GM19455 (cell line): ENCODE data around the gene ADAP1.

ENCODE experiments used
- ATAC-seq: cut with Tn5 transposase; IDR thresholded peaks from one replicate; pipeline ENCODE4 v1.9.1; 2021; ENCODE audit not compliant: unreplicated experiment

Gene ADAP1

GRCh38 chr7:988963-989529 is 34.6 kb upstream of the ADAP1 start:
- no peak for ATAC-seq

- ATAC-seq = no peak
These were observed 34.0 kb upstream of the ADAP1 start for GRCh38 chr7:988426-988911.

- no peak for ATAC-seq
These were observed 33.4 kb upstream of the ADAP1 start for GRCh38 chr7:987909-988308.

- ATAC-seq = no peak
These were observed 32.6 kb upstream of the ADAP1 start for GRCh38 chr7:986766-987751.

- no peak for ATAC-seq
These were observed 31.6 kb upstream of the ADAP1 start for GRCh38 chr7:985915-986741.

GRCh38 chr7:985127-985416 is 30.6 kb upstream of the ADAP1 start:
- no peak for ATAC-seq

GRCh38 chr7:984361-985126 is 30.1 kb upstream of the ADAP1 start:
- ATAC-seq = no peak

GRCh38 chr7:983616-984071 is 29.2 kb upstream of the ADAP1 start:
- ATAC-seq = no peak

GRCh38 chr7:983004-983615 is 28.6 kb upstream of the ADAP1 start, which contains the start of gene CYP2W1:
TSS of gene CYP2W1 (plus strand) at chr7:983181. CDS start at chr7:983212, 31 bp downstream.
- ATAC-seq = no peak

GRCh38 chr7:982511-983003 is 28.1 kb upstream of the ADAP1 start:
- ATAC-seq = no peak

GRCh38 chr7:981793-982510 is 27.5 kb upstream of the ADAP1 start:
- no peak for ATAC-seq

GRCh38 chr7:979886-980571 is 25.5 kb upstream of the ADAP1 start:
- ATAC-seq = no peak

GRCh38 chr7:979151-979550 is 24.7 kb upstream of the ADAP1 start:
- no peak for ATAC-seq

- no peak for ATAC-seq
These were observed 24.1 kb upstream of the ADAP1 start for GRCh38 chr7:978416-979091.

- ATAC-seq = no peak
These were observed 23.5 kb upstream of the ADAP1 start for GRCh38 chr7:978049-978346.

- no peak for ATAC-seq
These were observed 23.0 kb upstream of the ADAP1 start for GRCh38 chr7:977326-978048.

GRCh38 chr7:976901-977325 is 22.4 kb upstream of the ADAP1 start:
- ATAC-seq = no peak
